Smooth muscle cell (in vitro differentiated cells): ENCODE measurements around the gene PSMD9. TPM values are rescaled to one million over a fixed set of nuclear protein-coding genes. Genes with fewer than 3 reads are reported as not detected.
A peak's percentile ranks its signal among the peaks of the same experiment; 100 is the strongest.

ENCODE experiments used
- DNase-seq: peaks from one replicate; lab custom pipeline; 2025; ENCODE audit not compliant: unreplicated experiment; lab: John Stamatoyannopoulos, UW
- H2AFZ ChIP-seq: fragments of 200-600 bp; sonication (generic); 2 replicates; pipeline ENCODE4 v1.6.0; 2016; ENCODE audit warnings: antibody characterized with exemption, low read depth, mild to moderate bottlenecking
- H3F3A ChIP-seq: fragments of 200-600 bp; sonication (generic); 2 replicates; pipeline ENCODE4 v1.6.0; 2017; ENCODE audit warnings: antibody characterized with exemption, low read depth
- H3K27ac ChIP-seq: fragments of 200-600 bp; sonication (generic); 2 replicates; pipeline ENCODE4 v1.5.1; 2016; ENCODE audit warnings: low read depth, mild to moderate bottlenecking
- H3K27me3 ChIP-seq: fragments of 200-600 bp; sonication (generic); 2 replicates; pipeline ENCODE4 v1.6.1; 2016; ENCODE audit warnings: low read depth, mild to moderate bottlenecking
- H3K36me3 ChIP-seq: fragments of 200-600 bp; sonication (generic); 2 replicates; pipeline ENCODE4 v1.5.1; 2016; ENCODE audit warnings: low read depth
- H3K4me1 ChIP-seq: fragments of 200-600 bp; sonication (generic); 2 replicates; pipeline ENCODE4 v1.5.1; 2016; ENCODE audit warnings: low read depth
- H3K4me2 ChIP-seq: fragments of 200-600 bp; sonication (generic); 2 replicates; pipeline ENCODE4 v1.6.0; 2016; ENCODE audit warnings: mild to moderate bottlenecking
- H3K4me3 ChIP-seq: fragments of 200-600 bp; sonication (generic); 2 replicates; pipeline ENCODE4 v1.5.1; 2016; ENCODE audit warnings: mild to moderate bottlenecking
- H3K79me2 ChIP-seq: fragments of 200-600 bp; sonication (generic); 2 replicates; pipeline ENCODE4 v1.6.0; 2016; ENCODE audit warnings: low read depth, mild to moderate bottlenecking
- H3K9ac ChIP-seq: fragments of 200-600 bp; sonication (generic); 2 replicates; pipeline ENCODE4 v1.6.0; 2016; ENCODE audit warnings: low read depth
- H3K9me3 ChIP-seq: fragments of 200-600 bp; sonication (generic); replicated peaks from 2 replicates; pipeline ENCODE4 v1.5.1; 2016; ENCODE audit warnings: low read depth
- H4K20me1 ChIP-seq: fragments of 200-600 bp; sonication (generic); 2 replicates; pipeline ENCODE4 v1.6.0; 2016; ENCODE audit warnings: low read depth
- WGBS: methylation state at CpG from one replicate; pipeline ENCODE4 v1.1.7; 2016; ENCODE audit warnings: low lambda C conversion rate; 5-methylcytosine and 5-hydroxymethylcytosine counted together
- polyA plus RNA-seq: library from polyadenylated mRNA; unstranded; fragments of >200 nt; fragmentation: Nextera tagmentation; extraction: Ambion mirVana; gene quantifications from 2 replicates; pipeline ENCODE4 v1.2.1, GENCODE V29; 2016
- total RNA-seq: library from RNA; depleted of rRNA; stranded (reverse); fragments of >200 nt; gene quantifications from 2 replicates; pipeline ENCODE4 v1.2.3, GENCODE V29; 2014
- TF ChIP-seq, protein P1 (sequence below): fragments of 200-600 bp; sonication (generic); IDR thresholded peaks from 2 replicates; pipeline ENCODE4 v1.5.1; 2017; ENCODE audit warnings: borderline replicate concordance, mild to moderate bottlenecking, antibody characterized with exemption; ENCODE audit not compliant: insufficient read depth, poor library complexity, severe bottlenecking

Gene PSMD9
- total and polyA plus RNA-seq, 2 experiments from 2014 or later, result 33.9 to 87.7 TPM

DNA sequence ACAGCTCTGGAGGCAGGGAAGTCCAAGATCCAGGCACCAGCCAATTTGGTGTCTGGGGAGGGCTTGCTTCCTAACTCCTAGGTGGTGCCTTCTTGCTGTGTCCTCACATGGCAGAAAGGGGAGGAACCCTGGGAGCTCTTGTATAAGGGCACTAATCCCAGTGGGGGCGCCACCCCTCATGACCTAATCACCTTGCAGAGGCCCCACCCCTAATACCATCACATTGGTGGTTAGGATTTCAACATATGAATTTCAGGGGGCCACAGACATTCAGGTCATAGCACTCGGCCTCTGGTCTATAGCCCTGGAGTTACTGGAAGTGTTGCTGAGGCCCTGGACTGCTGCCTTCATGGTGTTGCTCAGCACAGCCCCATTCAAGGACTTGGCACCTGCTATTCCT lies 14.6 kb downstream of the PSMD9 start:
- 96% methylated on average over 2 of the region's 2 CpGs for WGBS
- Histone ChIP-seq H3K79me2 (no peaks in the 10 kb centered on the region), H3K9me3 (no peaks in the 10 kb centered on the region), H3K4me1 (no peaks in the 10 kb centered on the region), H3K36me3 (peaks cover under 1% of the 10 kb centered on the region), H3K9ac (no peak overlapping the region), H3K4me2 (no peak overlapping the region), H3F3A (no peaks in the 10 kb centered on the region), H4K20me1 (peaks cover 37% of the 10 kb centered on the region), H3K4me3 (no peak overlapping the region), H2AFZ (no peak overlapping the region), H3K27ac (no peak overlapping the region), H3K27me3 (no peaks in the 10 kb centered on the region)
- TF ChIP-seq, protein P1, sequence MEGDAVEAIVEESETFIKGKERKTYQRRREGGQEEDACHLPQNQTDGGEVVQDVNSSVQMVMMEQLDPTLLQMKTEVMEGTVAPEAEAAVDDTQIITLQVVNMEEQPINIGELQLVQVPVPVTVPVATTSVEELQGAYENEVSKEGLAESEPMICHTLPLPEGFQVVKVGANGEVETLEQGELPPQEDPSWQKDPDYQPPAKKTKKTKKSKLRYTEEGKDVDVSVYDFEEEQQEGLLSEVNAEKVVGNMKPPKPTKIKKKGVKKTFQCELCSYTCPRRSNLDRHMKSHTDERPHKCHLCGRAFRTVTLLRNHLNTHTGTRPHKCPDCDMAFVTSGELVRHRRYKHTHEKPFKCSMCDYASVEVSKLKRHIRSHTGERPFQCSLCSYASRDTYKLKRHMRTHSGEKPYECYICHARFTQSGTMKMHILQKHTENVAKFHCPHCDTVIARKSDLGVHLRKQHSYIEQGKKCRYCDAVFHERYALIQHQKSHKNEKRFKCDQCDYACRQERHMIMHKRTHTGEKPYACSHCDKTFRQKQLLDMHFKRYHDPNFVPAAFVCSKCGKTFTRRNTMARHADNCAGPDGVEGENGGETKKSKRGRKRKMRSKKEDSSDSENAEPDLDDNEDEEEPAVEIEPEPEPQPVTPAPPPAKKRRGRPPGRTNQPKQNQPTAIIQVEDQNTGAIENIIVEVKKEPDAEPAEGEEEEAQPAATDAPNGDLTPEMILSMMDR, result no peak
- DNase-seq, result no peak

DNA sequence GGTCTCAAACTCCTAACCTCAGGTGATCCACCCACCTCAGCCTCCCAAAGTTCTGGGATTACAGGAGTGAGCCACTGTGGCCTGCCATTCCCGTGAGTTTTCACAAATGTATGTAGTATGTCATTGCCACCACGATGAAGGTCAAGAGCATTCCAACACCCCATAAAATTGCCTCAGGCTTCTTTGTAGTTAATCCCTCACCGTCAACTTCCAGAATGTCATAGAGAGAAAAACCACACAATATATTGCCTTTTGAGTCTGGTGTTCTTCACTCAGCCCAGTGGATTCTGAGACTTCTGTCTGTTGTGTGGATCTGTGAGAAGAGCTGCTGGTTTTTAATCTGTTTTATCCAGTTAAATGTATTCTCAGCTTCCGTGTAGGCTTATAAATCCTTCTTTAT lies 17.2 kb downstream of the PSMD9 start:
- Histone ChIP-seq H3K4me1 (no peaks in the 10 kb centered on the region), H3K9ac (no peak overlapping the region), H3K27me3 (no peaks in the 10 kb centered on the region), H3K4me2 (no peak overlapping the region), H3K79me2 (no peaks in the 10 kb centered on the region), H3K4me3 (no peak overlapping the region), H3K9me3 (no peaks in the 10 kb centered on the region), H3K27ac (peak overlapping the region; percentile 76), H4K20me1 (peaks cover 49% of the 10 kb centered on the region), H3K36me3 (peaks cover 7% of the 10 kb centered on the region), H3F3A (no peaks in the 10 kb centered on the region), H2AFZ (no peak overlapping the region)
- WGBS, result 9% methylated on average over 4 of the region's 4 CpGs
- TF ChIP-seq, protein P1, result no peak
- DNase-seq, result no peak

DNA sequence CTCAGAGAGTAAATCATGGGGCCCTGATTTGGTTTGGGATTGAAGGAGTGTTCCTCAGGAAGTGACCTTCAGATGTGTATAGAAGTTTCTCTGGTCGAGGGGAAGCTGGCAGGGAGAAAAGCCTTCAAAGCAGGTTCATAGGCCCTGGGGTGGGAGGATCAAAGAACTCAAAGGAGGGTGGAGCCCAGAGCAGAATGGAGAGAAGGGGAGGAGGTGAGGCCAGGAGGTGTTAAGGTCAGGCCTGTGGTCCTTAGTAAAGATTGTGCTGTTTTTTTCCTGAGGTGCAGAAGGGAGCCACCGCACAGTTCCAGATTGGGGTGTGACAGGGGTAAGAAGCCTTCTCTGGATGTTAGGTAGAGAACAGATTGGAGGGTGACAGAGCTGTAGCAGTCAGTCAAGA lies 20.1 kb downstream of the PSMD9 start:
- Histone ChIP-seq H3K9ac (no peak overlapping the region), H3F3A (no peaks in the 10 kb centered on the region), H3K4me1 (no peaks in the 10 kb centered on the region), H3K36me3 (peaks cover 7% of the 10 kb centered on the region), H3K4me2 (no peak overlapping the region), H3K4me3 (no peak overlapping the region), H3K9me3 (no peaks in the 10 kb centered on the region), H3K27ac (no peak overlapping the region), H3K79me2 (no peaks in the 10 kb centered on the region), H3K27me3 (no peaks in the 10 kb centered on the region), H4K20me1 (peaks cover 59% of the 10 kb centered on the region), H2AFZ (no peak overlapping the region)
- no peak for DNase-seq
- WGBS, result 93% methylated on average over 2 of the region's 2 CpGs
- TF ChIP-seq, protein P1, result no peak

DNA sequence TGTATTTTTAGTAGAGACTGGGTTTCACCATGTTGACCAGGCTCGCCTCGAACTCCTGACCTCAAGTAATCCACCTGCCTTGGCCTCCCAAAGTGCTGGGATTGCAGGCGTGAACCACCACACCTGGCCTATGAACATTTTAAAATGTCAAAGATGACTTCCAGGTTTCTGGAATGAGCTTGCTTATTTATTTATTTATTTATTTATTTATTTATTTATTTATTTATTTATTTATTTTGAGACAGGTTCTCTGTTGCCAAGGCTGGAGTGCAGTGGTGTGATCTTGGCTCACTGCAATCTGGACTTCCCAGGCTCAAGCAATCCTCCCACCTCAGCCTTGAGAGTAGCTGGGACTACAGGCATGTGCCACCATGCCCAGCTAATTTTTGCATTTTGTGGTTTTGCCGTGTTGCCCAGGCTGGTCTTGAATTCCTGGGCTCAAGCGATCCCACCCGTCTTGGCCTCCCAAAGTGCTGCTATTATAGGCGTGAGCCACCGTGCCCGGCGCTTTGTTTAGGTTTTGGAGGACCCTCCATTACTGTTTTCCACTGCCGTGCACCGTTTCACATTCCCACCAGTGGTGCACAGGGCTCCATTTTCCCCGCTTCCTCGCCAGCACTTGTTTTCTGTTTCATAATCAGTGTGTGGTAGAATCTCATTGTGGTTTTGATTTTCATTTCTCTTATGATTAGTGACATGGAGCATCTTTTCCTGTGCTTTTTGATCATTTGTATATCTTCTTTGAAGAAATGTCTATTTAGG lies 23.4 kb downstream of the PSMD9 start:
- Histone ChIP-seq H3K9ac (no peak overlapping the region), H3K79me2 (no peaks in the 10 kb centered on the region), H3K4me3 (no peak overlapping the region), H3K27ac (no peak overlapping the region), H3K4me1 (peaks cover 8% of the 10 kb centered on the region), H2AFZ (no peak overlapping the region), H3K36me3 (peaks cover 7% of the 10 kb centered on the region), H3K27me3 (no peaks in the 10 kb centered on the region), H4K20me1 (peaks cover 37% of the 10 kb centered on the region), H3F3A (no peaks in the 10 kb centered on the region), H3K4me2 (no peak overlapping the region), H3K9me3 (no peaks in the 10 kb centered on the region)
- no peak for DNase-seq
- WGBS, result 95% methylated on average over 14 of the region's 14 CpGs
- TF ChIP-seq, protein P1, result no peak
